Neural progenitor cell (in vitro differentiated cells): ENCODE data around the gene CDCP2.

ENCODE experiments used
- EZH2 ChIP-seq: fragments of 200-600 bp; sonication (generic); IDR thresholded peaks from 2 replicates; pipeline ENCODE4 v1.6.1; 2017; ENCODE audit warnings: antibody characterized with exemption, mild to moderate bottlenecking, moderate library complexity
- TF ChIP-seq, protein P1 (sequence below): fragments of 200-600 bp; sonication (generic); IDR thresholded peaks from 2 replicates; pipeline ENCODE4 v1.5.1; 2017; ENCODE audit warnings: antibody characterized with exemption, mild to moderate bottlenecking

DNA sequence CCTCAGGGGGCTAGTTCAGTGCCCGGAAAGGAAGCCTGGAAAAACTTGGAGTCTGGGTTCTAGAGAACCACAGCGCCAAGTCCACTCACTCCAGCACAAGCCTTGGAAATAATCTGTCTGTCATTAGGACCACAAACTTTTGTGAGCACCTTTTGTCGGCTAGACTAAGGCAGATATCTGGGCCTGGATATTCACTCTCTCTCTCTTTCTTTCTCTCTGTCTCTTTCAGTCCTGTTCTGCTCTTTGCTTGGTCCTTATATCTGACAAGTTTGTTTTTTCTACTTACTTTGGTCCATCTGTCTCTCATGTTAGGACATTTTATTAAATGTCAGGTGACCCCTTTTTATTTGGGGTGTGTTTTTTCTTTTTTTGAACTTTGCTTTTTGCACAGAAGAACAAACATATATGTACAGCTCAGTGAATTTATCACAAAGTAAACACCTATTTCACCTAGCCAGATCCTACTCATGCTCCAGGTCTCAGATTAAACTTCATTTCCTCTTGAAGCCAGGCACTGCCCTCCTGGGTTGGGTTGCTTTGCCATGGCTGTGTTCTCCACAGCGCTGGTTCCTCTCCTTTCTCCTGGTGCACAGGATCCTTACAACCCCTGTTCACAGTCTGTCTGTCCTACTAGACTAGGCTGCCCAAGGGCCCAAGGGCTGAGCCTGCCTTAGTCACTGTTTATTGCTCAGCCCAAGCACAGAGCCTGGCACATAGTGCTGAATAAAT is 58.6 kb downstream of the CDCP2 start:
- TF ChIP-seq, protein P1, sequence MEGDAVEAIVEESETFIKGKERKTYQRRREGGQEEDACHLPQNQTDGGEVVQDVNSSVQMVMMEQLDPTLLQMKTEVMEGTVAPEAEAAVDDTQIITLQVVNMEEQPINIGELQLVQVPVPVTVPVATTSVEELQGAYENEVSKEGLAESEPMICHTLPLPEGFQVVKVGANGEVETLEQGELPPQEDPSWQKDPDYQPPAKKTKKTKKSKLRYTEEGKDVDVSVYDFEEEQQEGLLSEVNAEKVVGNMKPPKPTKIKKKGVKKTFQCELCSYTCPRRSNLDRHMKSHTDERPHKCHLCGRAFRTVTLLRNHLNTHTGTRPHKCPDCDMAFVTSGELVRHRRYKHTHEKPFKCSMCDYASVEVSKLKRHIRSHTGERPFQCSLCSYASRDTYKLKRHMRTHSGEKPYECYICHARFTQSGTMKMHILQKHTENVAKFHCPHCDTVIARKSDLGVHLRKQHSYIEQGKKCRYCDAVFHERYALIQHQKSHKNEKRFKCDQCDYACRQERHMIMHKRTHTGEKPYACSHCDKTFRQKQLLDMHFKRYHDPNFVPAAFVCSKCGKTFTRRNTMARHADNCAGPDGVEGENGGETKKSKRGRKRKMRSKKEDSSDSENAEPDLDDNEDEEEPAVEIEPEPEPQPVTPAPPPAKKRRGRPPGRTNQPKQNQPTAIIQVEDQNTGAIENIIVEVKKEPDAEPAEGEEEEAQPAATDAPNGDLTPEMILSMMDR: no peak
- no peak for TF ChIP-seq EZH2
